GM12878 (cell line): ENCODE results near the gene ZNF620. TPM values are rescaled to one million over a fixed set of nuclear protein-coding genes. Genes with fewer than 3 reads are reported as not detected.

Experiments used
- BMI1 ChIP-seq: fragments of 450-650 bp; IDR thresholded peaks from 2 replicates; pipeline ENCODE4 v1.6.1; 2016; ENCODE audit warnings: mild to moderate bottlenecking, moderate library complexity, borderline replicate concordance
- DPF2 ChIP-seq: fragments of 450-650 bp; IDR thresholded peaks from 2 replicates; pipeline ENCODE4 v1.6.1; 2017; ENCODE audit warnings: mild to moderate bottlenecking
- EGR1 ChIP-seq, 2 experiments: IDR thresholded peaks; 1 replicate in 1 of 2; 2 replicates in 1 of 2; pipeline ENCODE4 v1.6.1; 2011 to 2012; ENCODE audit warnings: low read depth in 2 of 2, low read length in 2 of 2, borderline replicate concordance in 1 of 2, mild to moderate bottlenecking in 1 of 2, moderate library complexity in 1 of 2
- EP300 ChIP-seq, 2 experiments: fragments of 150-350 bp in 1 of 2; IDR thresholded peaks; 2 replicates each; pipeline ENCODE4 v1.6.1; 2011 to 2012; ENCODE audit warnings: low read depth in 2 of 2, low read length in 2 of 2, borderline replicate concordance in 1 of 2, improper control_type of control experiment in 1 of 2, inconsistent platforms in 1 of 2; ENCODE audit not compliant: control insufficient read depth in 1 of 2
- ESRRA ChIP-seq: IDR thresholded peaks from 2 replicates; pipeline ENCODE4 v1.6.1; 2012; ENCODE audit warnings: mild to moderate bottlenecking, low read length, improper control_type of control experiment
- FOXK2 ChIP-seq: fragments of 450-650 bp; IDR thresholded peaks from 2 replicates; pipeline ENCODE4 v1.6.1; 2017; ENCODE audit warnings: mild to moderate bottlenecking, moderate library complexity
- JUND ChIP-seq: IDR thresholded peaks from 2 replicates; pipeline ENCODE4 v1.6.1; 2012; ENCODE audit warnings: low read depth, mild to moderate bottlenecking, low read length, improper control_type of control experiment, moderate library complexity
- MEF2B ChIP-seq: fragments of 450-650 bp; IDR thresholded peaks from 2 replicates; pipeline ENCODE4 v1.6.1; 2018; ENCODE audit warnings: mild to moderate bottlenecking, moderate library complexity; ENCODE audit not compliant: partially characterized antibody, poor library complexity, severe bottlenecking
- MTA3 ChIP-seq: IDR thresholded peaks from 2 replicates; pipeline ENCODE4 v1.6.1; 2012; ENCODE audit warnings: low read length, inconsistent platforms, borderline replicate concordance
- MXI1 ChIP-seq: fragments of 150-350 bp; IDR thresholded peaks from 2 replicates; pipeline ENCODE4 v1.6.1; 2011; ENCODE audit warnings: low read depth, mild to moderate bottlenecking, inconsistent platforms, low read length, improper control_type of control experiment
- NFYA ChIP-seq: IDR thresholded peaks from 2 replicates; pipeline ENCODE4 v1.6.1; 2011; ENCODE audit warnings: low read depth, mild to moderate bottlenecking, low read length, improper control_type of control experiment, borderline replicate concordance
- NR2C1 ChIP-seq: fragments of 450-650 bp; IDR thresholded peaks from 2 replicates; pipeline ENCODE4 v1.6.1; 2017; ENCODE audit warnings: antibody characterized with exemption, mild to moderate bottlenecking, moderate library complexity
- NR2C2 ChIP-seq: IDR thresholded peaks from 2 replicates; pipeline ENCODE4 v1.6.1; 2011; ENCODE audit warnings: borderline replicate concordance, low read depth; ENCODE audit not compliant: control insufficient read depth, insufficient read length
- POLR2A ChIP-seq: IDR thresholded peaks from 2 replicates; pipeline ENCODE4 v1.6.1; 2011; ENCODE audit warnings: low read depth, mild to moderate bottlenecking, low read length
- SIN3A ChIP-seq: IDR thresholded peaks from 2 replicates; pipeline ENCODE4 v1.6.1; 2012; ENCODE audit warnings: low read depth, low read length, improper control_type of control experiment
- SMARCA5 ChIP-seq: fragments of 450-650 bp; IDR thresholded peaks from 2 replicates; pipeline ENCODE4 v1.6.1; 2017; ENCODE audit warnings: mild to moderate bottlenecking
- STAT3 ChIP-seq: IDR thresholded peaks from 2 replicates; pipeline ENCODE4 v1.6.1; 2011; ENCODE audit warnings: low read depth, low read length, improper control_type of control experiment
- TAF1 ChIP-seq: IDR thresholded peaks from 2 replicates; pipeline ENCODE4 v1.6.1; 2011; ENCODE audit warnings: mild to moderate bottlenecking, low read depth, low read length, borderline replicate concordance
- TARDBP ChIP-seq: IDR thresholded peaks from 2 replicates; pipeline ENCODE4 v1.6.1; 2016; ENCODE audit warnings: borderline replicate concordance
- TCF12 ChIP-seq: IDR thresholded peaks from 2 replicates; pipeline ENCODE4 v1.6.1; 2011; ENCODE audit warnings: low read depth, mild to moderate bottlenecking, low read length
- TCF3 ChIP-seq: IDR thresholded peaks from 2 replicates; pipeline ENCODE4 v1.6.1; 2012; ENCODE audit warnings: low read depth, mild to moderate bottlenecking, low read length, borderline replicate concordance; ENCODE audit not compliant: insufficient read depth
- ZZZ3 ChIP-seq: IDR thresholded peaks from 2 replicates; pipeline ENCODE4 v1.6.1; 2011; ENCODE audit warnings: low read depth; ENCODE audit not compliant: control insufficient read depth, insufficient read length
- polyA plus RNA-seq, 11 experiments: library from polyadenylated mRNA; depleted of rRNA in 4 of 11; unstranded in 6 of 11; stranded (reverse) in 5 of 11; fragments of >200 nt; fragmentation: Nextera tagmentation in 4 of 11; fragmentation: Illumina TruSeq in 1 of 11; extraction: Ambion mirVana in 4 of 11; extraction: Trizol in 1 of 11; gene quantifications; 1 replicate in 1 of 11; 2 replicates in 10 of 11; pipeline versions ENCODE4 v1.2.1 to v1.2.3, GENCODE V29; 2011 to 2016; ENCODE audit warnings: inconsistent platforms in 2 of 11, missing spikeins in 2 of 11, low read depth in 1 of 11
- total RNA-seq, 4 experiments: library from RNA; depleted of rRNA in 3 of 4; stranded (reverse); fragments of >200 nt in 3 of 4; fragmentation: Illumina TruSeq in 1 of 4; extraction: Trizol in 1 of 4; gene quantifications; 2 replicates each; pipeline versions ENCODE4 v1.2.1 to v1.2.3, GENCODE V29; 2013 to 2021
- TF ChIP-seq, protein P1 (sequence below): fragments of 450-650 bp; IDR thresholded peaks from 2 replicates; pipeline ENCODE4 v1.6.1; 2014; ENCODE audit warnings: mild to moderate bottlenecking
- TF ChIP-seq, protein P2 (sequence below): fragments of 450-650 bp; IDR thresholded peaks from 2 replicates; pipeline ENCODE4 v1.6.1; 2018; ENCODE audit warnings: mild to moderate bottlenecking, low read depth, moderate library complexity; ENCODE audit not compliant: partially characterized antibody
- TF ChIP-seq, protein P3 (sequence below): IDR thresholded peaks from 2 replicates; pipeline ENCODE4 v1.6.1; 2011; ENCODE audit warnings: low read depth, low read length, improper control_type of control experiment, borderline replicate concordance
- TF ChIP-seq, protein P4 (sequence below): IDR thresholded peaks from 2 replicates; pipeline ENCODE4 v1.6.1; 2012; ENCODE audit warnings: low read depth, low read length, improper control_type of control experiment

ZNF620 gene
- total and polyA plus RNA-seq, 10 of the 15 experiments (the other 5 are each of a cell fraction or from before 2014, with no cell fraction given), result 1.3 to 4.3 (median 2.2) TPM

DNA sequence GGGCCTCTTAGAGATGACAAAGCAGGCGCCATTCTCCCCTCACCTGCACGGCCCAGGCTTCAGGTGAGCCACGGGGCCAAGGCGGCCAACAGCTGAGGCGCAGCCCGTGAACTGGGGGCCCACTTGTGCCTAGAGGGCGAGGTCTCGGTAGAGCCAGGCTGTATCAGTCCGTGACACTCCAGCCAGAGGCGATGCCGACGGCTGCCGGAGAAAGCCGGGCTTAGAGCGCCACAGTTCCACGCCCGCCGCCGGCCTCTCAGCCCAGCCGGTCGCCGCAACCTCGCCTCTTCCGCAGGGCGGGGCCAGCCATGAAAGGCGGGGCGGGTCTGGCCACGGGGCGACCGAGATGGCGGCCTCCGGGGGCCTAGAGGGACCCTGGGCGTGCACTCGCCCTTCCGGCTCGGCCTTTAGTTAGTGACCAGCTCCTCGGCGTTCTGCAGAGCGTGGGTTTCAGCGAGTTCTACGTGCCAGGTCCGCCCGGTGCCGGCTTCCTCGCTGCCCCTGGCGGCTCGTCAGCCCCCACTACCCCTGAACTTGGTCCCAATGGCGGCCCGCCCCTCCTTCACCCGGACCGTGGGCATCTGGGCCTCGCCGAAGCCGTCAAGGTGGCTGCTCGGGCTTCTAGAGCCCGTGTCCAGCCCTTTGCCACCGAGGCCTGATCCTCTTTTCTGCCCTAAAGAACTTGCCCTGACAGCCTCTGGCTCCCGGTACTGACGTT is 18.9 kb downstream of the ZNF620 start, which contains the start of gene ZNF621 (continued):
- TF ChIP-seq BMI1 (no peak), FOXK2 (no peak), NR2C1 (no peak; the same call in 1 of the 2 replicates), STAT3 (no peak), TAF1 (peak; percentile 93), SMARCA5 (peak; percentile 22; the same call in 1 of the 2 replicates), NFYA (no peak), MEF2B (no peak), ESRRA (no peak), DPF2 (0 out of 2 replicates have a peak, but pooled peaks have one; percentile 23), POLR2A (peak; percentile 98), EGR1 (IDR thresholded peaks at IDR 0.05; ENCODE audit: borderline replicate concordance in 1 of 2, low read depth in 2 of 2, low read length in 2 of 2) (no peak), TARDBP (no peak), MXI1 (peak; percentile 87), ZZZ3 (no peak), EP300 (IDR thresholded peaks at IDR 0.05; ENCODE audit: borderline replicate concordance in 1 of 2, control insufficient read depth in 1 of 2, low read depth in 2 of 2, low read length in 2 of 2) (no peak), MTA3 (no peak), TCF3 (peak; percentile 80; the same call in 1 of the 2 replicates), JUND (no peak), TCF12 (0 out of 2 replicates have a peak, but pooled peaks have one; percentile 3), SIN3A (peak; percentile 88; the same call in 1 of the 2 replicates), NR2C2 (no peak)
- TF ChIP-seq, protein P1, sequence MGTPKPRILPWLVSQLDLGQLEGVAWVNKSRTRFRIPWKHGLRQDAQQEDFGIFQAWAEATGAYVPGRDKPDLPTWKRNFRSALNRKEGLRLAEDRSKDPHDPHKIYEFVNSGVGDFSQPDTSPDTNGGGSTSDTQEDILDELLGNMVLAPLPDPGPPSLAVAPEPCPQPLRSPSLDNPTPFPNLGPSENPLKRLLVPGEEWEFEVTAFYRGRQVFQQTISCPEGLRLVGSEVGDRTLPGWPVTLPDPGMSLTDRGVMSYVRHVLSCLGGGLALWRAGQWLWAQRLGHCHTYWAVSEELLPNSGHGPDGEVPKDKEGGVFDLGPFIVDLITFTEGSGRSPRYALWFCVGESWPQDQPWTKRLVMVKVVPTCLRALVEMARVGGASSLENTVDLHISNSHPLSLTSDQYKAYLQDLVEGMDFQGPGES, result no peak
- TF ChIP-seq, protein P2, sequence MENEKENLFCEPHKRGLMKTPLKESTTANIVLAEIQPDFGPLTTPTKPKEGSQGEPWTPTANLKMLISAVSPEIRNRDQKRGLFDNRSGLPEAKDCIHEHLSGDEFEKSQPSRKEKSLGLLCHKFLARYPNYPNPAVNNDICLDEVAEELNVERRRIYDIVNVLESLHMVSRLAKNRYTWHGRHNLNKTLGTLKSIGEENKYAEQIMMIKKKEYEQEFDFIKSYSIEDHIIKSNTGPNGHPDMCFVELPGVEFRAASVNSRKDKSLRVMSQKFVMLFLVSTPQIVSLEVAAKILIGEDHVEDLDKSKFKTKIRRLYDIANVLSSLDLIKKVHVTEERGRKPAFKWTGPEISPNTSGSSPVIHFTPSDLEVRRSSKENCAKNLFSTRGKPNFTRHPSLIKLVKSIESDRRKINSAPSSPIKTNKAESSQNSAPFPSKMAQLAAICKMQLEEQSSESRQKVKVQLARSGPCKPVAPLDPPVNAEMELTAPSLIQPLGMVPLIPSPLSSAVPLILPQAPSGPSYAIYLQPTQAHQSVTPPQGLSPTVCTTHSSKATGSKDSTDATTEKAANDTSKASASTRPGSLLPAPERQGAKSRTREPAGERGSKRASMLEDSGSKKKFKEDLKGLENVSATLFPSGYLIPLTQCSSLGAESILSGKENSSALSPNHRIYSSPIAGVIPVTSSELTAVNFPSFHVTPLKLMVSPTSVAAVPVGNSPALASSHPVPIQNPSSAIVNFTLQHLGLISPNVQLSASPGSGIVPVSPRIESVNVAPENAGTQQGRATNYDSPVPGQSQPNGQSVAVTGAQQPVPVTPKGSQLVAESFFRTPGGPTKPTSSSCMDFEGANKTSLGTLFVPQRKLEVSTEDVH, result no peak
- TF ChIP-seq, protein P3, sequence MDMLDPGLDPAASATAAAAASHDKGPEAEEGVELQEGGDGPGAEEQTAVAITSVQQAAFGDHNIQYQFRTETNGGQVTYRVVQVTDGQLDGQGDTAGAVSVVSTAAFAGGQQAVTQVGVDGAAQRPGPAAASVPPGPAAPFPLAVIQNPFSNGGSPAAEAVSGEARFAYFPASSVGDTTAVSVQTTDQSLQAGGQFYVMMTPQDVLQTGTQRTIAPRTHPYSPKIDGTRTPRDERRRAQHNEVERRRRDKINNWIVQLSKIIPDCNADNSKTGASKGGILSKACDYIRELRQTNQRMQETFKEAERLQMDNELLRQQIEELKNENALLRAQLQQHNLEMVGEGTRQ, result no peak
- TF ChIP-seq, protein P4, sequence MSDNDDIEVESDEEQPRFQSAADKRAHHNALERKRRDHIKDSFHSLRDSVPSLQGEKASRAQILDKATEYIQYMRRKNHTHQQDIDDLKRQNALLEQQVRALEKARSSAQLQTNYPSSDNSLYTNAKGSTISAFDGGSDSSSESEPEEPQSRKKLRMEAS, result no peak; the same call in 1 of the 2 replicates
